GM18868 (cell line): ENCODE results near the gene SLC1A3.

Experiments used
- ATAC-seq: cut with Tn5 transposase; IDR thresholded peaks from one replicate; pipeline ENCODE4 v1.9.1; 2021; ENCODE audit warnings: mild to moderate bottlenecking, moderate library complexity; ENCODE audit not compliant: unreplicated experiment

The SLC1A3 gene

GRCh38 chr5:36654564-36654963 is 48.2 kb downstream of the SLC1A3 start:
- ATAC-seq = no peak

- peak; percentile 82 for ATAC-seq
These were observed 48.8 kb downstream of the SLC1A3 start for GRCh38 chr5:36655161-36655560.

GRCh38 chr5:36656556-36656955 is 50.1 kb downstream of the SLC1A3 start:
- ATAC-seq = no peak

GRCh38 chr5:36657563-36657995 is 51.2 kb downstream of the SLC1A3 start:
- no peak for ATAC-seq

GRCh38 chr5:36658038-36658756 is 51.8 kb downstream of the SLC1A3 start:
- ATAC-seq = no peak

- no peak for ATAC-seq
These were observed 53.0 kb downstream of the SLC1A3 start for GRCh38 chr5:36659411-36659810.

- no peak for ATAC-seq
These were observed 54.1 kb downstream of the SLC1A3 start for GRCh38 chr5:36660397-36661049.

- ATAC-seq = no peak
These were observed 55.2 kb downstream of the SLC1A3 start for GRCh38 chr5:36661456-36662220.

- no peak for ATAC-seq
These were observed 56.0 kb downstream of the SLC1A3 start for GRCh38 chr5:36662291-36662851.

GRCh38 chr5:36664766-36665165 is 58.4 kb downstream of the SLC1A3 start:
- no peak for ATAC-seq

GRCh38 chr5:36665628-36666027 is 59.2 kb downstream of the SLC1A3 start:
- no peak for ATAC-seq

GRCh38 chr5:36666274-36666673 is 59.9 kb downstream of the SLC1A3 start:
- ATAC-seq = no peak

GRCh38 chr5:36666986-36667385 is 60.6 kb downstream of the SLC1A3 start:
- no peak for ATAC-seq

GRCh38 chr5:36667824-36668223 is 61.4 kb downstream of the SLC1A3 start:
- ATAC-seq = no peak

- ATAC-seq = no peak
These were observed 62.7 kb downstream of the SLC1A3 start for GRCh38 chr5:36669015-36669651.

- ATAC-seq = no peak
These were observed 64.1 kb downstream of the SLC1A3 start for GRCh38 chr5:36670548-36670947.

GRCh38 chr5:36675282-36675681 is 68.9 kb downstream of the SLC1A3 start:
- ATAC-seq = no peak

GRCh38 chr5:36679221-36679989 is 73.0 kb downstream of the SLC1A3 start:
- ATAC-seq = no peak

GRCh38 chr5:36680066-36680465 is 73.7 kb downstream of the SLC1A3 start:
- no peak for ATAC-seq

GRCh38 chr5:36681711-36682110 is 75.3 kb downstream of the SLC1A3 start:
- no peak for ATAC-seq
